Bone marrow (tissue), 2 donors: ENCODE data around the gene CRHR2.
"Not testable (repeated sequence)": the region's sequence is repeated elsewhere in the genome, so short reads cannot be mapped to it uniquely, and the experiment has no call there.

ENCODE experiments used
- DNase-seq, 2 donors: peaks; one replicate each; lab custom pipeline; 2025; lab: John Stamatoyannopoulos, UW

The CRHR2 gene

GRCh38 chr7:30682212-30683083, at the start of gene CRHR2:
CRHR2 (minus strand) TSS chr7:30682456; CDS start chr7:30682280, 176 bp downstream.
- no peak for DNase-seq

GRCh38 chr7:30731581-30731980, 49.3 kb upstream of the CRHR2 start:
- no peak for DNase-seq

- no peak for DNase-seq
Measured at GRCh38 chr7:30730996-30731395, 48.7 kb upstream of the CRHR2 start.

- no peak for DNase-seq
Measured at GRCh38 chr7:30730097-30730496, 47.8 kb upstream of the CRHR2 start.

GRCh38 chr7:30729642-30730041, 47.4 kb upstream of the CRHR2 start:
- no peak for DNase-seq

- no peak for DNase-seq
Measured at GRCh38 chr7:30728591-30729100, 46.4 kb upstream of the CRHR2 start.

GRCh38 chr7:30727061-30727945, 45.0 kb upstream of the CRHR2 start:
- no peak for DNase-seq

- no peak for DNase-seq
Measured at GRCh38 chr7:30726296-30727006, 44.2 kb upstream of the CRHR2 start.

GRCh38 chr7:30723776-30724175, 41.5 kb upstream of the CRHR2 start:
- DNase-seq: no peak

- DNase-seq: no peak
Measured at GRCh38 chr7:30722671-30723070, 40.4 kb upstream of the CRHR2 start.

- no peak for DNase-seq
Measured at GRCh38 chr7:30722187-30722586, 39.9 kb upstream of the CRHR2 start.

GRCh38 chr7:30721211-30721610, 39.0 kb upstream of the CRHR2 start:
- no peak for DNase-seq

- DNase-seq: not testable (repeated sequence)
Measured at GRCh38 chr7:30719434-30719833, 37.2 kb upstream of the CRHR2 start.

GRCh38 chr7:30717181-30717580, 34.9 kb upstream of the CRHR2 start:
- DNase-seq: no peak

GRCh38 chr7:30714129-30714528, 31.9 kb upstream of the CRHR2 start:
- no peak for DNase-seq

- DNase-seq: no peak
Measured at GRCh38 chr7:30713392-30713791, 31.1 kb upstream of the CRHR2 start.

- DNase-seq: no peak
Measured at GRCh38 chr7:30710669-30711068, 28.4 kb upstream of the CRHR2 start.

GRCh38 chr7:30709549-30709948, 27.3 kb upstream of the CRHR2 start:
- no peak for DNase-seq

- no peak for DNase-seq
Measured at GRCh38 chr7:30708983-30709382, 26.7 kb upstream of the CRHR2 start.

GRCh38 chr7:30708412-30708811, 26.2 kb upstream of the CRHR2 start:
- DNase-seq: no peak

GRCh38 chr7:30707391-30708357, 25.4 kb upstream of the CRHR2 start:
- no peak for DNase-seq
